ENCODE measurements around the gene GPAM.

- TF ChIP-seq CTCF (IDR thresholded peaks at IDR 0.05) (no peak), POLR2A (IDR thresholded peaks at IDR 0.05) (no peak)
Observed at GRCh38 chr10:112136486-112137153, 46.9 kb downstream of the GPAM start.
